Stimulated activated CD8-positive, alpha-beta memory T cell treated with anti-CD3 and anti-CD28 coated beads, Interleukin-15, amount 100 ng/mL, for 24 hours (primary cell): ENCODE data around the gene NSMF.
"Not testable (repeated sequence)": the region's sequence is repeated elsewhere in the genome, so short reads cannot be mapped to it uniquely, and the experiment has no call there.

Experiments used
- DNase-seq: peaks from one replicate; pipeline ENCODE4 v3.0.0-alpha.2; 2020; ENCODE audit warnings: low read depth

Gene NSMF

DNA sequence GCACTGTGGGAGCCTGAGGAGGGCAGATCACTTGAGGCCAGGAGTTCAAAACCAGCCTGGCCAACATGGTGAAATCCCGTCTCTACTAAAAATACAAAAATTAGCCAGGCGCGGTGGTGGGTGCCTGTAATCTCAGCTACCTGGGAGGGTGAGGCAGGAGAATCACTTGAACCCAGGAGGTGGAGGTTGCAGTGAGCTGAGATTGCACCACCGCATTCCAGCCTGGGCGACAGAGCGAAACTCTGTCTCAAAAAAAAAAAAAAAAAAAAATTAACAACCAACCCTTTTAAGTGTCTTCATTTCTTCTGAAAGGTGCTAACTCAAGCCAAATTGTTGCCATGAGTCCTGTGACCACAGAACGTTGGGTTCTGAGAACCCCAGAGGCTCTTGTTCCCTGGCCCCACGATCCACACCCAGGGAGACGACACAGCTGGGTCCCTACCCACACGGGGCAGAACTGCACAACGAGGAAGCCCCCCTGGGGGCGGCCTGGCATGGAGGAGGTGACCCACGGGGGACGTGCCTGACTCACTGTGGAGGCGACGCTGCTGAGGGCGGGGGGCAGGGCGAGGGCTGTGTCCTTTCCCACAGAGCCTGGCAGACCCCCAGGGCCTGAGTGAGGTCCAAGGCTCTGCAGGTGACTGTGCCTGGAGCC is 48.8 kb downstream of the NSMF start:
- not testable (repeated sequence) for DNase-seq

- DNase-seq, result no peak
Observed at GRCh38 chr9:137409515-137409914, 49.6 kb downstream of the NSMF start.

GRCh38 chr9:137408651-137409405 is 50.3 kb downstream of the NSMF start:
- no peak for DNase-seq

DNA sequence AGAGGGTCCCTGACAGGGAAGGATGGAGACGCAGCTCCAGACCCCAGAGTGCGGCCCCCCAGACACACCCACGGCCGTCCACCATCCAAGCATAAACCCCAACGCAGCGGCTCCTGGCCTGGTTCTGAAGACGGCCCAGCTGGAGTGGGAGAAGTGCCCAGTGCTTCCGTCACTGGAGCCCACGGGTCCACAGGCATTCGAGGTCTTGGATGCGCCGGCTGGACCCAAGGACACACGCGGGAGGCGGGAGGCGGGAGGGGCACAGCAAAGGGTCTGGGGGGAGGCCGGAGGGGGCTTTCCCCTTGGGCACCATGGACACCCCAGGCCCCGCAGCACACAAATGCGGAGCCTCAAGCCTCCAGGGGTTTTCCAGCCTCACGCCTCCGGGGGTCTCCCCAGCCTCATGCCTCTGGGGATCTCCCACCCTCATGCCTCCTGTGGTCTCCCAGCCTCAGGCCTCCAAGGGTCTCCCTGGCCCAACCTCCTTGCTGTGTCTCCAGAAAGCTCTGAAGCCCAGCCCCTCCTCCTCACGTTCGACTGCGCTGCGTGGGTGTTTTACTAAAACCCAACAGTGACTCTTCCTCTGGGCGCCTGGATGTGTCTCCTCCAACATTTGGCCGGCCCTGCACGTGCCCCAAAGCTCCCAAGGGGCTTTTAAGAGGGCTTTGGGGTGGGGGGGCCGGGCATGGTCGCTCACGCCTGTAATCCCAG is 51.4 kb downstream of the NSMF start:
- no peak for DNase-seq

DNA sequence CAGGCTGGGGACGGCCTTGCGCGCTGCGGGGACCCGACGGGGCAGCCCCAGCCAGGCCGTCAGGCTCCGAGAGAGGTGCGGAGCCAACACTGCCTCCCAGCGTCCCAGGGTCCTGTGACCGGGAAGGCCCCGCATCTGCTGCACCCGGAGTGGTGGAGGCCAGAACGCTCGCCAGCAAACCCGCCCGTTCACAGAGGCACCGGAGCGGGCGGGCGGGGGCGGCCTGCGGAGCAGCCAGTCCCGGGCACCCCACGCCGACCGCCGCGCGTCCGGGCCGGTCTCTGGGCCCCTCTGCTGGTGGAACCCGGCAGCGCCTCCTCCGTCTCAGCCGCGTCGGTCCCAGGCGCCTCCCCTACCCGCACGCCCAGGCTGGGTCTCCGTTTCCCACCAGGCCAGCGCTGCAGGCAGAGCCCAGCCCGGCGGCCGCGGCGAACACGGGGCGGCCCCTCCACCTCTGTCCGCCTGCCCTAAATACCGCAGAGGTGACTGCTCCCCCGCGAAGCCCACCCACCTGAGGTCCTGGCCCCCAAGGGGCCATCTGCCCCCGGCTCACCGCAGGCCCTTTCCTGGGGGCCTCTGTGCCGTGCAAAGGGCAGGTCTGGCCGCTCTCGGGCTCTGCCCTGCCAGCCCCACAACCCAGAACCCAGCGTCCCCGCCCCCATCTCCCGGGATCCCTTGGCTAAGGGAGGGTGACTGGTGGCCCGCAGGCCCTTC is 52.1 kb downstream of the NSMF start:
- peak; percentile 23 for DNase-seq

- no peak for DNase-seq
Observed at GRCh38 chr9:137406085-137406760, 52.9 kb downstream of the NSMF start.

- no peak for DNase-seq
Observed at GRCh38 chr9:137405677-137406081, 53.5 kb downstream of the NSMF start.

DNA sequence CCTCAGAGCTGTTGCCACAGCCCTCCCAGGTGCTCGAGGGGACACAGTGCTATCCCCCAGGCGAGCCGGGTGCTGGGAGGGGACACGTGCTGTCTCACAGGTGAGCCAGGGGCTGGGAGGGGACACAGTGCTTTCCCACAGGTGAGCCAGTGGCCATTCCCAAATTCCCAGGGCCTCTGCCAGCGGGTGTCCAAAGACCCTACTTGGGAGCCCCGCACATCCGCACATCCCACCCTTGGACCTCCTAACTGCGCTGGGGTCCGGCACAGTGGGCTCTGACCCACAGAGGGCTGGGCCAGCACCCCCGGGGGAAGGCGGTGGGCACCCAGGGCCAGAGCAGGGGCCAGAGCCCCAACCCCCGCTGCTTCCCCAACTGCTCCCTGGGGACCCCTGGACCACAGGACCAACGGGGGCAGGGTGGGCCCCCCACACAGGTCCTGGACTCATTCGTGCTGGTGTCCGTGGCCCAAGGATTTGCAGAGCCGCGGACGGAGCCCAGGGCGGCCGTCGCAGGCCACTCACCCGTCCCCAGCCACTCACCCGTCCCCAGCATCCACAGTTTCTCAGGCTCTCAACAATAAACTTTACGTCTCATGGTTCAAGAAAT is 54.1 kb downstream of the NSMF start:
- no peak for DNase-seq

- no peak for DNase-seq
Observed at GRCh38 chr9:137403269-137403668, 55.9 kb downstream of the NSMF start.

GRCh38 chr9:137402746-137403145 is 56.4 kb downstream of the NSMF start:
- DNase-seq, result no peak

GRCh38 chr9:137398561-137399468 is 60.3 kb downstream of the NSMF start:
- DNase-seq, result no peak

- no peak for DNase-seq
Observed at GRCh38 chr9:137397675-137398423, 61.3 kb downstream of the NSMF start.
